GM20000 (cell line): ENCODE data around the gene CEP104.

Experiments used
- DNase-seq: peaks from one replicate; pipeline ENCODE4 v3.0.0; 2012; ENCODE audit warnings: low spot score
- TF ChIP-seq, protein P1 (sequence below): IDR thresholded peaks from 2 replicates; pipeline ENCODE4 v1.5.1; 2012; ENCODE audit warnings: mild to moderate bottlenecking, control low read depth; ENCODE audit errors: extremely low read depth, missing control alignments

Gene CEP104

DNA sequence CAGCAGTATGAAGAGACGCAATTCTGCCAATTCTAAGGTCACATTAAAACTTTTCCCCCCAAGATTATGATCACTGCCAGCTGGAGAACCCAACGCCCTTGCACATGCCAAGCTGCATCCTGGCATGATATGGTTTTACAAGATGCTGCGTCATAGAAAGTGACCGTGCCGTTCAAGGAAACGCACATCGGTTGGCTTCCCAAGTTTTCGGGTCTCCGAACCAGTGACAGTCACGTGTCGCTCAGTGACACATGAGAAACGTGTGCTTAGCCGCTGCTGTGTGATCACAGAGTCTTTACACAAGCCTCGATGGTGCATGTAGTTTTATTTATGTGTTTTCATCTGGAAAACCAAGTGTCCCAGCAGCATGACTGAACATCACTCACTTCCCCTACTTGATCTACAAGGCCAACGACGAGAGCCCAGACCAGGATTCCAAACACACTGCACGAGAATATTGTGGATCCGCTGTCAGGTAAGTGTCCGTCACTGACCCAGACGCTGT, 77.0 kb downstream of the CEP104 start:
- TF ChIP-seq, protein P1, sequence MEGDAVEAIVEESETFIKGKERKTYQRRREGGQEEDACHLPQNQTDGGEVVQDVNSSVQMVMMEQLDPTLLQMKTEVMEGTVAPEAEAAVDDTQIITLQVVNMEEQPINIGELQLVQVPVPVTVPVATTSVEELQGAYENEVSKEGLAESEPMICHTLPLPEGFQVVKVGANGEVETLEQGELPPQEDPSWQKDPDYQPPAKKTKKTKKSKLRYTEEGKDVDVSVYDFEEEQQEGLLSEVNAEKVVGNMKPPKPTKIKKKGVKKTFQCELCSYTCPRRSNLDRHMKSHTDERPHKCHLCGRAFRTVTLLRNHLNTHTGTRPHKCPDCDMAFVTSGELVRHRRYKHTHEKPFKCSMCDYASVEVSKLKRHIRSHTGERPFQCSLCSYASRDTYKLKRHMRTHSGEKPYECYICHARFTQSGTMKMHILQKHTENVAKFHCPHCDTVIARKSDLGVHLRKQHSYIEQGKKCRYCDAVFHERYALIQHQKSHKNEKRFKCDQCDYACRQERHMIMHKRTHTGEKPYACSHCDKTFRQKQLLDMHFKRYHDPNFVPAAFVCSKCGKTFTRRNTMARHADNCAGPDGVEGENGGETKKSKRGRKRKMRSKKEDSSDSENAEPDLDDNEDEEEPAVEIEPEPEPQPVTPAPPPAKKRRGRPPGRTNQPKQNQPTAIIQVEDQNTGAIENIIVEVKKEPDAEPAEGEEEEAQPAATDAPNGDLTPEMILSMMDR = no peak
- DNase-seq = no peak

DNA sequence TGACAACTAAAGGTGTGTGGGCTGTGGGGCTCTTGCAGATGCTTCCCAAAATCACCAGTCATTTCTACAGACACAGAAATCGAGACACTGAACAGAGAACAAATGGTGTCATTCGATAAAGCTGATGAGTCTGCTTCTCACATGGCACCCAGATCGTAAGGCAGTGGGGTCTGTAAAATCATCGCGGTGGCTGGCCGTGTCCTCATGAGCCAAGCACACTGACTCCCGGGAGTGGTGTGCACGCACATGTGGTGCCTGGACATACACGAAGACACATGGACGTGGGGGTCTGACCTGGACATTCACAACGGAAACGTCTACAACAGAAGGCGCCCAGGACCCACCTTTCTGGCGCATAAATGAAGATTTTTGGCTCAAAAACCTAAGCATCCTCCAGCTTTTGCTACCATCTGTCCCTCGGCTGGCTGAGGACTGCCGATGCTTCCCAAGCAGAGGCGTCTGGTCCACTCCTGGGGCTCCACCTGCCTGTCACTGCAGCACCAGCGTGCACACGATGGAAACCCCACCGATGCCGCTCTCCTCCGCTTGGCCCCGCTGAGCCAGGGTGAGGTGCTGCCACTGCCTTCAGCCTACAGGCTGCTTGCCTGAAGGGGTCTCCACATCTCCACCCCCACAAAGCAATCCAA, 77.6 kb downstream of the CEP104 start:
- TF ChIP-seq, protein P1 = no peak
- no peak for DNase-seq

DNA sequence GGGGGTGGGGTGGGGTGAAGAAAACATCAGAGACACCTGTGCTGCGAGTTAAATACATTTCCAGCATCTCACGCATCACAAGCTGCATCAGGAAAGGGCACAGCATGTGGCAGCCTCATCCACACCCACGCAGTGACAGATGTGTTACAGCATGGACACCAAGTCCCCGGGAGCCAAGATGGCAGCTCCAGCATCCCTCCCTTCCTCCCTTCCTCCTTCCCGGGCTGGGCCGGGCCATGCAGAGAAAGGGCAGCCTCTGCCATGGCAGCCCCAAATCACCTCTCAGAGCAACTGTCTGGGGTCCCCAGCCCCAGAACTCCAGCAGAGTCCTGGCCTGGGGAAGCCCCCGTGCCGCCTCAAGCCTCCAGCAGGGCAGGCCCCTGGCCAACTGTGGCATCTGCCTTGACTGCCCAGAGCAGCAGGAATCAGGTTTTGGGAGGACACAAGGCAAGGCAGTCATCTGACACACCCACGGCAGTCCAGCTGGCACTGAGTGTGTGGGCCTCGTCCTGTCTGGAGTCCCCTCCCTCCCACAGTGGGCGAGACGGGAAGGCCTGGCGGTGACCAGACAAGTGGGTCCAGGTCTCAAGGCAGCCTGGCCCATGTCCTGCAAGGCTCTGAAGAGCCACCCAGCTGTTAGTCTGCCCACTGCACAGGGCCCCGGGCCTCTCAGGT, 78.3 kb downstream of the CEP104 start:
- no peak for DNase-seq
- TF ChIP-seq, protein P1 = no peak

DNA sequence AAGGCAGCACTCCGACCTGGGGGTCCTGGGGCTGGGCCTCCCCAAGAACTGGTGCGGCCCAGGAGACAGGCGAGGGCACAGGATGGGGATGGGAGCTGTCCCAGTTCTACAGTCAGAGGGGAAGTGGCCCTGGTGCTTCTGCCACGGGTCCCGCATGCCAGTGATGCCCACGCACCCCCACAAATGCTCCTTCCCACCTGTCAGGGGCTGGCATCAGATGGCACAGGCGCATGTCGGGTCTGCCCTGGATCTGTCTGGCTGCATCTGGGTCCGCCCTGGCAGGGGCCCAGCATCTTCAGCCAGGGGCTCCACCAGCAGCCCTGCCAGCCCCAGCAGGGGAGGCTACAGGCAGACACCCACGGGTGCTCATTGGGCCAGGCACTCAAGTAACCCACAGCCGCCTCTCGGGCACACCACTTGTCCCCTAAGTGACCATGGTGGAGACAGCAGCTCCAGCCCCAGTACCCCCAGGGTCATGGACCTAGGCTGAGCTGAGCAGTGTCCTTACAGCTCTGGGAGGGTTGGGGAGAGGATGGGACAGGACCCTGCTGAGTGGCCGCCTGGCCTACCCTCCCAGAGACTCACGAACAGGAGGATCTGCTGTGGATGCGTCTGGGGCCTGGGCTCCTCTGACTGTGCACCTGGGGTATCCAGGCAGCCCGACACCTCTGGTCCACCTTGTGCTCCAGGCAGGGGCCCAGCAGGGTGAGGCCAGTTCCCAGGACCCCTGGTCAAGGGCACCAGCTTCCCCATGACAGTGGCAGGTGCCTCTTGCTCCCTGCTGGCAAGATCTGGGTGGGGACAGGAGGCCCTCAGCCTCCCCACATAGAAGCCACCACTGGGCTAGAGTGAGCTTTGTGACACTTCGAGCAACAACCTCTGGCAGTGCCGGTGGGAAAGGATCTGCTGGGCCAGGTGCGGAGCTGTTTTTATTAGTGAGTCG, 79.1 kb downstream of the CEP104 start:
- TF ChIP-seq, protein P1 = no peak
- DNase-seq = no peak

DNA sequence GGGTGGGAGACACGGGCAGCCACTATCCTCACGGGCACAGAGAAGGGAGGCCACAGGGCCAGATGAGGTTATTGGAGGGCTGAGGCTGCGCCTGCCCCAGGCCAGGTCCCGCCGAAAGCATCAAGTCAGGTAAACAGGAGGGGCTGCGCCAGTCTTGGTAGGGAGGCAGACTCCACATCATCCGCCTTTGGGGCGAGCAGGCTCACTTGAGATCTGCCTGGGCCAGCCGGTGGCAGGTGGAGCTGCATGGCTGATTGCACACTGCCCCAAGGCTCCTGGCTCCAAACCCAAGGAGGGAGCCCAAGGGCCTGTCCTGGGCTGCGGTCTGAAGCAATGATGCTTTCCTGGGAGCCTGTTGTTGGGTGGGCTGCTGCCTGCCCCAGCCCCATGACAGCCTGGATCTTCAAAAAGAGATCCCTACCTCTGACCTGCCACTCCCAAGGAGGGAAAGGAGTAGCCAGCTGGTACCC, 79.9 kb downstream of the CEP104 start:
- DNase-seq = no peak

DNA sequence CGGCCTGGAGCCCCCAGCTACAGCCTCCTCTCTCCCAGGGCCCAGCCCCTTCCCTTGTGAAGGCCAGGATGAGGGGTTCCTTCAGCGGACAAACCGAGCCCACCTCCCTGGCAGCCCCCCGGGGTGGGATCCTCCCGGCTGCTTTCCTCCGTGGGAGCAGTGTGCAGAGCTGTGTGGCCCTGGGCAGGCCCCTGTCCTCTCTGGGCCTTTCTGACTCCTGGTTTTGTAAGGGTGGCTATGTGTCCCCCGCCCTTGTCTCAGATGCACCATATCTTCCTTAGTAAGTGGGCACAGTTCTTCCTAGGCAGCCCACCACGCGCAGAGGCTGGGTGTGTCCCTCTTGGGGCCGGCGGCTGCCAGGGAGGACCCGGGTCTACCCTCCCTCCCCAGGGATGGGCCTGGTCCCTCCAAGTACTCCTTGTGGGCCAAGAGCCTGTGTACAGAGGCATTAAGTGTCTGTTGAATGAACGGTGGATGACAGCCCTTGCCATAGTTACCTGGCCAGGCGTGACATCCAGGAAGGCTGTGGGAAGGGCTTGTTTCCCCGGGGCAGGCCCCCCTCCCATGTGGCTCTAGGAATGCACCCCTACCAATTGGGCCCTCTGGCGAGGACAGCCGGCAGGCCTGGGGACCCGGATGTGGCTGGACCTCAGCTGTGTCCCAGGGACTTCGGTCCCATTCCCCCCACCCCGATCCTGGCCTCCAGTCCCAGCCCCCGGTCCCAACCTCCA, 80.6 kb downstream of the CEP104 start:
- no peak for DNase-seq
- TF ChIP-seq, protein P1 = no peak

More for the DNA sequence above, 79.9 kb downstream of the CEP104 start:
- TF ChIP-seq, protein P1 = no peak
